SW 1271 (cell line): ENCODE measurements around the gene PCDH19.

Source experiments
- DNase-seq, 2 experiments: peaks; one replicate each; lab custom pipeline; 2025; lab: John Stamatoyannopoulos, UW

The PCDH19 gene

DNA sequence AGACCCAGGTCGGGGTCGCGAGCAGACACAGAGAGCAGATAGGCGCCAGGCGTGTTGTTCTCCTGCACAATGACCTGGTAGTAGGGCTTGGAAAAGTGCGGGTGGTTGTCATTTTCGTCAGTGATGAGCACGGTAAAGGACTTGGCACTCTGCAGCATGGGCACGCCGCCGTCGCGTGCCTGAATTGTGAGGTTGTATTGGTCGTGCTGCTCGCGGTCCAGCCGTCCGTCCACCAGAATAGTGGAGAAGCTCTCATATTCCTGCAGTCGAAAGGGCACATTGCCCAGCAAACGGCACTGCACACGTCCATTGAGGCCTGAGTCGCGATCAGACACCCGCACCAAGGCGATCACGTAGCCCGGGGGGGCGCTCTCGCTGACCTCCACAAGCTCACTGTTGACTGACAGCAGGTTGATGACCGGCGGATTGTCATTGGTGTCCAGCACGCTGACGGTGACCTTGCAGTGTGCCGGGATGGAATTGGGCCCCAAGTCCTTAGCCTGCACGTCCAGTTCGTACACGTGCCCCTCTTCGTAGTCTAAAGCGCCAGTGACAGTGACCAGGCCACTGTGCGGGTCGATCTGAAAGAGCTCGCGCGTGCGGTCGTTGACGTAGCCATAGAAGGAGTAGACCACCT, 2.8 kb downstream of the PCDH19 start:
- no peak for DNase-seq

DNA sequence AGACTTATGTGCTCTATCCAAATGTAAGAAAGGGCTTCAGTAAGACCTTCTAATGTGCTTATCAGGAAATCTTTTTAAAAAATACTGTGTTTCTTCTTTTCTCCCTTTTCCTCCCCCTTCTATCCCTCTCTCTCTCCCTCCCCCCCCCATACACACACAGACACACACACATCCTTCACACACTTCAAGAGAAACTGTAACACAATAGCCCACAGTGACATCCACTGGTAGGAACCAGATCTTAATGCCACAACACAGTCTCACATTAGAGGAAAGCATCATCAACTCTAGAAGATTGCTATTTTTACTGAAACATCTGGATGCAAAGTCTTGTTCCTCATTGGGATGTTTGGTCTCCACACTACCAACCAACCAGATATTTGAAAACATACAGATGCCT, 4.6 kb downstream of the PCDH19 start:
- DNase-seq: no peak

DNA sequence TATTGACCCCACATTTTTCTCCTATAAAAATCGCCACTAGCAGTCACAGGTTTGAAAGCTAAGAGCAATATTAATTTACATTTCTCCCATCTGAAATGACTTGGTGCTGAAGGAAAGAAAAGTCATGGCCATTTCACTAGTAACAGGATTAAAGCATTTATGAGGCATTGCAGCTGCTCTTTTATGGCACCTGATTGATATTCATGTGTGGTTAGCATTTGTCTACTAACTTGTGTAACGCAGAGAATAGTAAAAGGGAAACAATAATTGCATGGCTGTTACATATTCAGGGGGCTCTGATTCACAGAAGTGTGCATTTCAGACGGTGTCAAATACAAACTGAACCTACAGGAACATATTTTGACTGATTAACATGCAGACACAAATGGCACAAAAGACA, 5.2 kb downstream of the PCDH19 start:
- DNase-seq: no peak

DNA sequence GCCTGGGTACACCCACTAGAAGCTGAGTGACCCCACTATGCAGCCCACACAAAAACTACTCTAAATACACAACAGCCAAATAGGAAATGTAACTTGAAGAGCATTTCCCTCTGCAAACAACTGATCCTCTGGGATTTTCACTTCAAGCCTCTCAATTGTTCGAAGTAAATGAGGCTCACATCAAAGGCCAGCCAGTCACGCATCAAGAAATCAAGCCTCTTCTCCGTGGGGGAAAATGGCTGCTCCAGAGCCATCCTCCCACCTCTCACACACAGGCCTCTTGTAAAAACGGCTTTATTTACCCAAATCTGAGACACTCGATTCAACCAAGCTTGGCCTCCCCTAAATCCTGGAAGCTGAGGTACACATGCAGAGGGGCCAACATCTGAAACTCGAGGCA, 14.3 kb downstream of the PCDH19 start:
- no peak for DNase-seq

DNA sequence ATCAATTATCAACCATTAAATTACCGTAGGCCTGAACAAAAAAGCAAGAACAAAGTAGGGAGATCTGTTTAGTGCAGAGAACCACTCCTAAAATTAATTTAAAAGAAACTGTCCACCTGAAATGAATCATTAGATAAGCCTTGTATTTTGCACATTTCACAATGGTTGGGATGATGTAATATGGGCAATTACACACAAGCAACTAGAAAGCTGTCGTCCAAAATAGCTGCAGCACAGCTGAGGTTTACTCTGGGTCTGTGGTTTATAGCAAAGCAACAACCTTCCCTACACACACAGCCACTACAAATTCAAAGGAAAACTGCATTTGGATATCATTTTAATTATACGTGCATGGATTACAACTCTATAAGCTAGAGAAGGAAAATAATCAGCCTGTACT, 28.5 kb downstream of the PCDH19 start:
- DNase-seq: no peak

DNA sequence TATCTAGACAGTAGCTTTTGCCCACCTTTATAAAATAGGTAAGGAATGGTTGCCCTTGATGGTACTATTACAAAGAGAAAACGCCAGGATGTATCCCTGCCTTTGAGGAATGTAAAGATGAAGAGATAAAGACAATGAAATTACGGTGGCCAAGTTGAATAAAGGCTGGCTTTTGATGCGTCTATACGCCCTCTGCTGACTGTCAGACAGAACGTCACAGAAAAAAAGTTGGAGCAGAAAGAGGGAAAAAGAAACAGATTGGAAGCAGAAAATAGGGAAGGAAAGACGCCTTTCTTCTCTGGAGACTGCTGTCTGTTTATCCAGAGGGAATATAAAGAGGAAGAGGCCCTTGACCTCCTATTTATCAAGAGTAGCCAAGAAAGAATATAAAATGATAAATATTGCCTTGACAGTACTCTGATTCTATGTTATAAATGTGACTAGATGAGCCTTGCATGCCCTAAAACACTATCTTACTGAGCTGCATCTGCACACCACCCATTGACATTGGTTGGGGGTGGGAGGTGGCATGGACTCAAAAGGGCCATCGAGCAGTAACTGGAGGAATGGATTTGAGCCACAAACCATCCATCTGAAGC, 30.6 kb downstream of the PCDH19 start:
- DNase-seq: peak in 1 of 2 experiments; percentile 23

GRCh38 chrX:100377826-100378225, 32.2 kb downstream of the PCDH19 start:
- DNase-seq: no peak

- no peak for DNase-seq
Observed at GRCh38 chrX:100376576-100376975, 33.5 kb downstream of the PCDH19 start.

GRCh38 chrX:100373673-100374072, 36.4 kb downstream of the PCDH19 start:
- no peak for DNase-seq

GRCh38 chrX:100368167-100368566, 41.9 kb downstream of the PCDH19 start:
- DNase-seq: no peak

DNA sequence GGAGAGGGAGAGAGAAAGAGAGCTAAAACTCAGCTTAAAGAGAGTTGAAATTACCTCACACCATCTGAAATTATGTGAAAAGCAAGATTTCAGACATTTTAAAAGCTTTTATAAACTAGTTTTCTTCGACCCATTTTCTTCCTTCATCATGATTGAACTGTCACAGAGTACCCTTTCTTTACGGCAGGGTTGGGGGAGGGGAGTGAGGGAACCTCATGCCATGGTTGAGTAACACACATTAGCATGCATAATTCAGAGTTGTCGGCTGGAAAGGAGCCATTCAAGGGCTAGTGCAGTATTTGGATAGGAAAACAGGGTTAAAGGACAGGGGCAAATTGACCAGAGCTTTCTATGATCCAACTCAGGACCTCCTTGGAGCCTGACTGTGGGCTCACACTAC, 46.2 kb downstream of the PCDH19 start:
- DNase-seq: no peak

DNA sequence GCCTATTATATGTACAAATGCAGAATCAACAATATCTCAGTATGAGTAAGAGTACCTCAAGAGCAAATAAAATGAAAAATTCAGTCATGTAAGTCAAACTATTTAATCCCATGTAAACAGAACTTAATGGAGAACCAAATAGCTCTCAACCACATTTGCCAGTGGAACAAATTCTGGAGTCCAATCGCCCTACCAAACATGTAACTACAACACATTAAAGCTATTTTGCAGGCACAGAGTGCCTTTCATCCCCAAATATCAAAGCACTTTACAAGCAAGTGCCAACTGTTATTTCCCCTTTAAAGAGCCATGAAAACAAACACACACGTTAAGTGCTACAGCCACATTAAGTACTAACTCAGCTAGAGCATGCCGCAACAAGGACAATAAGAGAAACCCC, 51.3 kb downstream of the PCDH19 start:
- DNase-seq: no peak

DNA sequence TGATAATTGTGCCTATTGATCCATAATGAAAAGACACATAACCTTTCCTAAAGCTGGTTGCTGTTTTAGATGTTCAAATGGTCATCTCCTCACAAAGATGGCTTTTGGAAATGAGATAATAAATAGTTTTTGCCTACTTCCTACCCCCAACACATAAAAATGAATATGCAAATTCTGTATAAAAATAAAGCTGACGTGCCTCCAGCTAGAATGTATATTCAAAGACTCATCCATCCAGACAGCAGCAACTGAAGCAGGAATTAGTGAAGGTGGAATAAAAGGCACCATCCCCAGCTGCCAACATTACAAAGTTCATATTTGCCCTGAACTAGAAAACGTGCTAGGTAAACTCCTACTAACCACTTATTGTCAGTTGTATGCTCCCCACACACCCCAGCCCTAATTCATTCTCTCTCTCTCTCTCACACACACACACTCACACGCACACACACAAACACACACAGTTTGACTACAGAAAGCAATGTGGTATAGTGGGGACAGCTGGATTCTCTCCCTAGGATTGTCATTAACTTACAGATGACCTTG, 53.6 kb downstream of the PCDH19 start:
- no peak for DNase-seq

DNA sequence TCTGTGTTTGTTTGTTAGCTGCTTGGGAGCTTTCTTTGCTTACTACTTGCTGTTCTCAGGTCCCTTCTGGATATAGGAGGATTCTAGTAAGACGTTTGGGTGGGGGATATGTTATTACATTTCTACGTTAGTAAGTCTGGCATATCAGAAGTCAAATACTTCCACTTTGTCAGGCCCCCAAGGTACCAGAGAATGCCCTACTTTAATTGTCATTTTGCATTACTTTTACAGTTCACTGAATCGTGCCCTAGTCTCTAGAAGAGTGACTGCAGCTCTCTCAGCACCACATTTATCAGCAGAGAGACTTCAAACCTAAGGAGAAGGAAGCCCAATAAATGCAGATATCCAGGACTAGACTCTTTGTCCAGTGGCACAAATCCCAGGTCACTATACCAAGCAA, 54.4 kb downstream of the PCDH19 start:
- DNase-seq: no peak

DNA sequence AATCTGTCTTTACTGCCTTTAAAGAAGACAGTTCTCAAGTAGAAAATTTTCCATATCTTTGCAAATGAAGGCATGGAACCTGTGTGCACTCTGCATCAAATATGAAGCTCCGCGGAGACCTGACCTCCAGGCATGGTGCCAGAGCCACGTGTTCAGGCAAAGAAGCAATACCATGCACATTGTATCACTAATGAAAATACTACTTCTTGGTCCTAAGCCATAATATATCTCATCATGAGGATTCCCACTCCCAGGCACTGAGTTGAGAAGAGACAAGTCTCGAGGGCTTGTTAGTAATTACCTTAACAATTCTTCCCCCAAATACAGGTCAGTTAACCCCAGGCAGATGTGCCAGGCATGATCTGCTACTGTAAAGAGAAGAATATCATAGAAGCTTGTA, 56.7 kb downstream of the PCDH19 start:
- DNase-seq: no peak

DNA sequence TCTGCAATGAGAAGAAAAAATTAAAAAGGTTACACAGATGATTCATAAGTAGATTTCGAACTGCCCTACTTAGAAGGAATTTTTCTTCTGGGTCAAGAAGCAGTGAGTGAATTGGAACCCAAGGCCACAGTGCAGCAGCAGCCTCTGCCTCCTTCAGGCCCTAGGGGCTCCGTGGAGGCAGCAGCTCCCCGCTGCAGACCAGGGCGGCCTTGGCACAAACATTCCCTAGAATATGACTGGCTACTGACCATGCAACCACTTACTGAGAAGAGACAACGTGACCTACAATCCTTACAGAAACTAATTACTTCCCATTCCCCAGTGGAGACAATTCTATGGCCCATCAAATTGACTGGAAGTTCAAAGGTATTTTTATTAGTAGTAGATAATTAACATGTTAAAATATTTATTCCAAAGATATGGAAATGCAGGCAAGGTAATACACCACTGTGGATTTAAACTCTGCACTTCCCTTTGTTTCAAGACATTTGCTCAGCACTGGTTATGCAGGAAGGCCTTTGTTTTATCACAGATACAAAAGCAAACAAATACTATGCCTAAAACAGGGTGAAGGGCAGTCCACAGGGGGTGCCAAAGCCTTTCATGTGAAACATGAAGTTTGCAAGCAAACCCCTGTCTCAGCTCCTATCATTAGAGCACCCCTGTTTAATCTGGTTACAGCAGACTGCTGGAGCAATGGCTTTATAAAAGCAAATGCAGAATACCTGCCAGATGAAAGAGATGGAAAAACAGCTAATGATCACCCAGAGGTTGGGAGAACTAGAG, 59.2 kb downstream of the PCDH19 start:
- no peak for DNase-seq

DNA sequence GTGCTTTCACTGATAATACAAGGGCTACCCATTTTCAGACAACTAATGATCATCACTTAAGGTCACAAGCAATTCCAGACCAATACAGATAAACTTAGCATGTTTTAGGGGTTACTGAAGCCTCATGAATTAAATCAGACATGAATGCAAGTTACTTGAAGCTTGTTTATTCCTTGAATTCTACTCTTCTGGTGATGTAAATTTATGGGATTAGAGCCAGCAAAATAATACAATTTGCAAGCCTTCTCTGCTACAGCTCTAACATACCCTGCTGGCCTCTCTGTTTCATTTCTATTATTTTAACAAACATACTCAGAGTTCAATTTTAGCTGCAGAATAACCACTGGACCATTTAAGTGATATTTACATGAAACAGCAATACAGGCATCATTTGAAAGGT, 60.7 kb downstream of the PCDH19 start:
- no peak for DNase-seq

- no peak for DNase-seq
Observed at GRCh38 chrX:100341142-100341510, 68.9 kb downstream of the PCDH19 start.

- no peak for DNase-seq
Observed at GRCh38 chrX:100340491-100341141, 69.5 kb downstream of the PCDH19 start.

DNA sequence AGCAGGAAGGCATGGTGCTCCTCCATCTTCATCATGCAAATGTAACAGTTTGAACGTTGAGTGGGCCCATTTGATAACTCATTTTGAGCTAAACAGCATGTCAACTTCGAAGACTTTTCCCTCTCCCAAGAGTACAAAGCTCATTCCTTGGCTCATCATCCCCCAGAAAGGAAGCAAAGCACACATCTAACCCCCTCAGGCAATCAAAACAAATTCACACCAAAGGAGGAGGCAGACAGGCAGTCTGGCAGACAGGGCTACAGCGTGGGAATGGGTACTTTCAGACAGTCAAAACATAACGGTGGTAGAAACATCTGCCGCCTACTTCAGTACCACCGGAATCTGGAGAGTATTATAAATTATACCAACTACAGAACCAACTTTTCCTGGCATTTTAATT, 81.7 kb downstream of the PCDH19 start:
- no peak for DNase-seq

DNA sequence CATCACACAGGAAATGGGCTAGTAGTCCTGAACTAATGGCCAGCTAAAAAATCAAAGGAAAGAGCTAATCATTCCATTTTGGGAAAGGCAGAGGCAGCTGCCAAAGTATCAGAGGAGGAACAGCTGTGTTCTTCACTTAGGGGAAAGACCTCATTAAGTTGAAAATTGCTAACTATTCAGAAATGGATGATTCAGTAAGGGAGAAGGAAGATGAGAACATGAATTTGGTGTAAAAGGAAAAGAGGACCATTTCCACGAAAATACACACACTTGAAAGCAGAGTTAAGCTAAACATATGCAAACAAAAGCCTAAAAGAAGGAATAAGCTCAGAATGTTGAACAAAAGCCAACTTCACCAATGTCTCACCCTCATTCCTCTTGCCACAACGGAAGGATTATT, 90.4 kb downstream of the PCDH19 start:
- DNase-seq: no peak

DNA sequence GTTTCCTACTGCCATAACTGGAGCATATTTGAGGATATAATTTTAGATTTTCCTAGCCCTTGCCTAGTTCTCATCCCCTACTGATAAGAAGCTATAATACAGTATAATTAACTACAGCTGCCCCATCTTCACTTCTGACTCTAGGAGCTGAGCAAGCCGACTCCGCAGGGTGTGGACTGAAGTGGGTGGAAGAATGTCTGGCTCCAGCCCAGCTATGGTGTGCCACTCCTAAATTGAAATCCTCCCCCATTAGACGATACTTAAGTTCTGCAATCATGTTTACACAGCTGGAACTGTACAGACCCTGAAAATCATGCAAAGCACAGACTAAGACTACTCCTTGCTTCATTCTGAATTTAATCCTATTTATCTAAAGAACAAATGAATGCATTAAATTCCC, 93.1 kb downstream of the PCDH19 start:
- no peak for DNase-seq

DNA sequence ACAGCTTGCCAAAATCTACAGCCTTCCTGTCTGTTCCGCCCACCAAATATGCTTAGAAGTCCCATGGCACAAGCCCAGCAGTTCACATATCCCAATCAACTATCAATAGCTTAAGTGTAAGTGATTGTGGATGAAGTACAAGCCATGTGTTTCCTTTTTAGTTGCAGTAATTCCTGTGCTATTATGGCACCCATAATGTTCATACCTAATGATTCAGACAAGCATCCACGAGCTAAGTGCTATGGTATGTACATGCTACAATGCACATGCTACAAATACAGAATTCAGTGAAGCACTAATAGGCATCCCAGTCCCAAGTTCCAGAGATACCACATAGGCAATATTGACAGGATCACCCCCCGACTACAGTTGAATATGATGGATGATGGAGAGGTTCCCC, 94.5 kb downstream of the PCDH19 start:
- DNase-seq: no peak
